WTC11 (cell line): Measurements from ENCODE around the gene CNST.

Source experiments
- ELF4 ChIP-seq: sonication (generic); formaldehyde crosslinking; IDR thresholded peaks from 2 replicates; pipeline ENCODE4 v1.8.1; 2022; ENCODE audit warnings: low read depth, mild to moderate bottlenecking, moderate library complexity, missing genetic modification reagents
- HMGA2 ChIP-seq: fragments of 250-450 bp; sonication (Bioruptor Pico); IDR thresholded peaks from 2 replicates; pipeline ENCODE4 v1.4.0; 2021; ENCODE audit warnings: mild to moderate bottlenecking, moderate library complexity
- SMAD4 ChIP-seq: sonication (generic); formaldehyde crosslinking; IDR thresholded peaks from 2 replicates; pipeline ENCODE4 v1.8.0; 2022; ENCODE audit warnings: mild to moderate bottlenecking, missing genetic modification reagents
- SP1 ChIP-seq: sonication (generic); formaldehyde crosslinking; conservative IDR thresholded peaks from 2 replicates; pipeline ENCODE4 v1.8.1; 2022; ENCODE audit warnings: missing genetic modification reagents
- TP53 ChIP-seq: sonication (generic); formaldehyde crosslinking; IDR thresholded peaks from 2 replicates; pipeline ENCODE4 v1.8.1; 2023; ENCODE audit warnings: mild to moderate bottlenecking, missing genetic modification reagents
- USF1 ChIP-seq: sonication (generic); formaldehyde crosslinking; IDR thresholded peaks from 2 replicates; pipeline ENCODE4 v1.8.0; 2022; ENCODE audit warnings: mild to moderate bottlenecking, missing genetic modification reagents
- ZNF138 ChIP-seq: sonication (generic); formaldehyde crosslinking; conservative IDR thresholded peaks from 2 replicates; pipeline ENCODE4 v1.8.1; 2022; ENCODE audit warnings: mild to moderate bottlenecking, moderate library complexity, missing genetic modification reagents
- ZNF232 ChIP-seq: sonication (generic); formaldehyde crosslinking; IDR thresholded peaks from 2 replicates; pipeline ENCODE4 v1.8.0; 2022; ENCODE audit warnings: mild to moderate bottlenecking, missing genetic modification reagents
- TF ChIP-seq, protein P1 (sequence below): fragments of 200-600 bp; IDR thresholded peaks from 2 replicates; pipeline ENCODE4 v1.8.0; 2022; ENCODE audit warnings: antibody characterized with exemption
- TF ChIP-seq, protein P2 (sequence below): sonication (generic); formaldehyde crosslinking; conservative IDR thresholded peaks from 2 replicates; pipeline ENCODE4 v1.8.1; 2022; ENCODE audit warnings: mild to moderate bottlenecking, missing genetic modification reagents
- TF ChIP-seq, protein P3 (sequence below): sonication (generic); formaldehyde crosslinking; conservative IDR thresholded peaks from 2 replicates; pipeline ENCODE4 v1.8.1; 2023; ENCODE audit warnings: mild to moderate bottlenecking, low read depth, missing genetic modification reagents, moderate library complexity

- TF ChIP-seq, protein P1, sequence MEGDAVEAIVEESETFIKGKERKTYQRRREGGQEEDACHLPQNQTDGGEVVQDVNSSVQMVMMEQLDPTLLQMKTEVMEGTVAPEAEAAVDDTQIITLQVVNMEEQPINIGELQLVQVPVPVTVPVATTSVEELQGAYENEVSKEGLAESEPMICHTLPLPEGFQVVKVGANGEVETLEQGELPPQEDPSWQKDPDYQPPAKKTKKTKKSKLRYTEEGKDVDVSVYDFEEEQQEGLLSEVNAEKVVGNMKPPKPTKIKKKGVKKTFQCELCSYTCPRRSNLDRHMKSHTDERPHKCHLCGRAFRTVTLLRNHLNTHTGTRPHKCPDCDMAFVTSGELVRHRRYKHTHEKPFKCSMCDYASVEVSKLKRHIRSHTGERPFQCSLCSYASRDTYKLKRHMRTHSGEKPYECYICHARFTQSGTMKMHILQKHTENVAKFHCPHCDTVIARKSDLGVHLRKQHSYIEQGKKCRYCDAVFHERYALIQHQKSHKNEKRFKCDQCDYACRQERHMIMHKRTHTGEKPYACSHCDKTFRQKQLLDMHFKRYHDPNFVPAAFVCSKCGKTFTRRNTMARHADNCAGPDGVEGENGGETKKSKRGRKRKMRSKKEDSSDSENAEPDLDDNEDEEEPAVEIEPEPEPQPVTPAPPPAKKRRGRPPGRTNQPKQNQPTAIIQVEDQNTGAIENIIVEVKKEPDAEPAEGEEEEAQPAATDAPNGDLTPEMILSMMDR, result no peak
- TF ChIP-seq, protein P2, sequence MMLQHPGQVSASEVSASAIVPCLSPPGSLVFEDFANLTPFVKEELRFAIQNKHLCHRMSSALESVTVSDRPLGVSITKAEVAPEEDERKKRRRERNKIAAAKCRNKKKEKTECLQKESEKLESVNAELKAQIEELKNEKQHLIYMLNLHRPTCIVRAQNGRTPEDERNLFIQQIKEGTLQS (CRISPR knock-in tag), result no peak
- TF ChIP-seq TP53 (CRISPR knock-in tag) (no peak), SMAD4 (CRISPR knock-in tag) (no peak), ZNF232 (CRISPR knock-in tag) (no peak), ZNF138 (CRISPR knock-in tag) (no peak), SP1 (no peak), HMGA2 (CRISPR knock-in tag) (no peak), ELF4 (CRISPR knock-in tag) (no peak), USF1 (CRISPR knock-in tag) (no peak)
- TF ChIP-seq, protein P3, sequence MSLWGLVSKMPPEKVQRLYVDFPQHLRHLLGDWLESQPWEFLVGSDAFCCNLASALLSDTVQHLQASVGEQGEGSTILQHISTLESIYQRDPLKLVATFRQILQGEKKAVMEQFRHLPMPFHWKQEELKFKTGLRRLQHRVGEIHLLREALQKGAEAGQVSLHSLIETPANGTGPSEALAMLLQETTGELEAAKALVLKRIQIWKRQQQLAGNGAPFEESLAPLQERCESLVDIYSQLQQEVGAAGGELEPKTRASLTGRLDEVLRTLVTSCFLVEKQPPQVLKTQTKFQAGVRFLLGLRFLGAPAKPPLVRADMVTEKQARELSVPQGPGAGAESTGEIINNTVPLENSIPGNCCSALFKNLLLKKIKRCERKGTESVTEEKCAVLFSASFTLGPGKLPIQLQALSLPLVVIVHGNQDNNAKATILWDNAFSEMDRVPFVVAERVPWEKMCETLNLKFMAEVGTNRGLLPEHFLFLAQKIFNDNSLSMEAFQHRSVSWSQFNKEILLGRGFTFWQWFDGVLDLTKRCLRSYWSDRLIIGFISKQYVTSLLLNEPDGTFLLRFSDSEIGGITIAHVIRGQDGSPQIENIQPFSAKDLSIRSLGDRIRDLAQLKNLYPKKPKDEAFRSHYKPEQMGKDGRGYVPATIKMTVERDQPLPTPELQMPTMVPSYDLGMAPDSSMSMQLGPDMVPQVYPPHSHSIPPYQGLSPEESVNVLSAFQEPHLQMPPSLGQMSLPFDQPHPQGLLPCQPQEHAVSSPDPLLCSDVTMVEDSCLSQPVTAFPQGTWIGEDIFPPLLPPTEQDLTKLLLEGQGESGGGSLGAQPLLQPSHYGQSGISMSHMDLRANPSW (CRISPR knock-in tag), result no peak
Measured at GRCh38 chr1:246587606-246588005, 21.4 kb downstream of the CNST start.
